Breast epithelium (tissue), 3 donors: ENCODE data around the gene TYW1.
"Not testable (repeated sequence)": the region's sequence is repeated elsewhere in the genome, so short reads cannot be mapped to it uniquely, and the experiment has no call there.

Source experiments
- CTCF ChIP-seq, 3 donors: fragments of 450-650 bp; IDR thresholded peaks; one replicate each; pipeline ENCODE4 v1.5.1; 2016 to 2017; ENCODE audit warnings: antibody characterized with exemption in 3 of 3, mild to moderate bottlenecking in 3 of 3, moderate library complexity in 3 of 3
- POLR2A ChIP-seq: fragments of 450-650 bp; IDR thresholded peaks from one replicate; pipeline ENCODE4 v1.6.1; 2016; ENCODE audit warnings: antibody characterized with exemption, mild to moderate bottlenecking, moderate library complexity

DNA sequence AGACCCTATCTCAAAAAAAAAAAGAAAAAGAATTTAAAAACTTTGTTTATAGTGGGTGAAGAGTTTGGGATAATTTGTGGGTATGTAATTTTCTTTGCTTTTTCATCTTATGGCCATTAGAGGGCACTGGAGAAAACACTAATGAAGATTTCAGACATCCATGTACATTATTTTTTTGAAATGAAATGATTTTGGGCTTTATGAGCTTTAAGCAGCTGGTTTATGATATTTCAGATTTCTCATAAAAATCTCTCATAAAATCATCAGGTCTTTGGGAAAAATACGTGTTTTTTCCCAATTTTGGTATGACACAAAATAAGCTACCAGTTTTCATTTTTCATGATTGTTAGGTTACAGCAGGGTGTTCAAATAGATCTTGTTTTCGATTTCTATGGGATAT, 44.2 kb downstream of the TYW1 start:
- TF ChIP-seq CTCF (IDR thresholded peaks at IDR 0.05): peak in 1 of 3 donors; percentile 14
- TF ChIP-seq POLR2A: not testable (repeated sequence)
